Natural killer cell (primary cell): Measurements from ENCODE around the gene DUS2. TPM values are rescaled to one million over a fixed set of nuclear protein-coding genes. Genes with fewer than 3 reads are reported as not detected.
"Not testable (repeated sequence)": the region's sequence is repeated elsewhere in the genome, so short reads cannot be mapped to it uniquely, and the experiment has no call there.

Experiments
- ATAC-seq, 3 donors: fragments of 150-1000 bp in 2 of 3; fragments of 200-7000 bp in 1 of 3; cut with Tn5 transposase; 1 replicate in 1 of 3; 2 replicates in 2 of 3; pipeline ENCODE4 v1.10.0; 2021; ENCODE audit warnings: mild to moderate bottlenecking in 2 of 3, moderate library complexity in 2 of 3
- DNase-seq, 2 donors: peaks; one replicate each; pipeline versions ENCODE4 v3.0.0 to v3.0.0-alpha.2; 2013 to 2021; ENCODE audit warnings: mixed read lengths in 1 of 2
- H3K27ac ChIP-seq: one replicate; pipeline ENCODE4 v1.5.1; 2013; ENCODE audit warnings: mild to moderate bottlenecking, low read length
- H3K27me3 ChIP-seq: one replicate; pipeline ENCODE4 v1.6.1; 2013; ENCODE audit warnings: low read length; ENCODE audit not compliant: control insufficient read depth, insufficient read depth
- H3K36me3 ChIP-seq: one replicate; pipeline ENCODE4 v1.6.1; 2013; ENCODE audit warnings: low read length; ENCODE audit not compliant: control insufficient read depth, insufficient read depth
- H3K4me1 ChIP-seq: one replicate; pipeline ENCODE4 v1.6.1; 2013; ENCODE audit warnings: low read length; ENCODE audit not compliant: control insufficient read depth, insufficient read depth
- H3K4me3 ChIP-seq: one replicate; pipeline ENCODE4 v1.5.1; 2013; ENCODE audit warnings: low read length
- H3K9me3 ChIP-seq: one replicate; pipeline ENCODE4 v1.6.1; 2013; ENCODE audit warnings: low read length; ENCODE audit not compliant: control insufficient read depth, insufficient read depth
- H3K27ac Mint-ChIP-seq, 2 donors: one replicate each; pipeline ENCODE4 v1.8.0; 2022; ENCODE audit warnings: mild to moderate bottlenecking in 2 of 2, mixed read lengths in 2 of 2, moderate library complexity in 1 of 2
- H3K27me3 Mint-ChIP-seq, 2 donors: one replicate each; pipeline ENCODE4 v1.8.0; 2022; ENCODE audit warnings: low read depth in 2 of 2, mixed read lengths in 2 of 2
- H3K36me3 Mint-ChIP-seq: one replicate; pipeline ENCODE4 v1.8.0; 2022; ENCODE audit warnings: mixed read lengths
- H3K4me1 Mint-ChIP-seq, 2 donors: one replicate each; pipeline ENCODE4 v1.8.0; 2022; ENCODE audit warnings: mixed read lengths in 2 of 2
- H3K4me3 Mint-ChIP-seq: one replicate; pipeline ENCODE4 v1.8.0; 2022; ENCODE audit warnings: mild to moderate bottlenecking, moderate library complexity, mixed read lengths
- H3K9me3 Mint-ChIP-seq, 2 donors: one replicate each; pipeline ENCODE4 v1.8.0; 2022; ENCODE audit warnings: mixed read lengths in 2 of 2
- whole genome bisulfite sequencing: methylation state at CpG from one replicate; pipeline ENCODE4 v1.1.7; 2013; ENCODE audit warnings: missing lambda C conversion rate; ENCODE audit not compliant: insufficient coverage; 5-methylcytosine and 5-hydroxymethylcytosine counted together
- intact Hi-C: fragments of 100-400 bp; cut with micrococcal nuclease; formaldehyde crosslinking; loops from one replicate; pipeline ENCODE4 v1.14.2; 2022
- total RNA-seq, 4 donors: library from RNA; stranded (reverse); fragments of 120-200 nt in 1 of 4; gene quantifications; one replicate each; pipeline versions ENCODE4 v1.2.3 to v1.2.4, GENCODE V29; 2013 to 2022
- TF ChIP-seq, protein P1 (sequence below): fragments of 200-600 bp; IDR thresholded peaks from one replicate; pipeline ENCODE4 v1.8.0; 2022; ENCODE audit warnings: antibody characterized with exemption

DUS2 gene
- total RNA-seq, 3 donors from 2014 or later (not counting 1 experiment from before 2014, with no cell fraction given) = 21.6 to 24.2 (median 22.7) TPM

DNA sequence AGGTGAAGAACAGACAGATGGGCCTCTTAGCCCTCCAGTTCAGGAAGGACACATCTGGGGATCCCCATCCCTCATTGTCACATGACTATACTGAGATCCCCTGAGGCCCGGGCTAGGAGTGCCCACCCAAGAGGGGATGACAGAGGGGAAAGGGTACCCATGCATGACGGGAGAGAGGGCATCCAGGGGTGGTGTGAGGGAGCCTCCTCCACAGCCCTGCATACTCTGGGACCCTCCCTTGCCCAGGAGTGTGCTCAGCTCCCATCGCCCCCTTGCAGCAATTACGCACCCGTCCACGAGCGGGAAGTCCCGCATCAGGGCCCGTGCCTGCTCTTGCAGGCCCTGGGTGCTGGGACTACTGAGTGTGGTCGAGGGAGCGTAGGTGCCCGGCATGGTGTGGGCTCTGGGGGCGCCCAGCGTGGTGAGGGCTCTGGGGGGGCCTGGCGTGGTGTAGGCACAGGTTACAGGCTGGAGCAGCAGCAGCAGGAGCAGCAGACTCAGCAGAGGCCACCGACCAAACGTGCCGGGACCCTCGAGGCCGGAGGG lies 30.4 kb upstream of the DUS2 start:
- Histone ChIP-seq H3K4me3 (no peak overlapping the region), H3K36me3 (peaks cover 6% of the 10 kb centered on the region), H3K27ac (peak overlapping the region; percentile 89), H3K4me1 (peaks cover 68% of the 10 kb centered on the region), H3K9me3 (no peaks in the 10 kb centered on the region), H3K27me3 (no peaks in the 10 kb centered on the region)
- whole genome bisulfite sequencing = 76% methylated on average over 20 of the region's 20 CpGs
- DNase-seq (no peak), ATAC-seq (no peak)
- TF ChIP-seq, protein P1, sequence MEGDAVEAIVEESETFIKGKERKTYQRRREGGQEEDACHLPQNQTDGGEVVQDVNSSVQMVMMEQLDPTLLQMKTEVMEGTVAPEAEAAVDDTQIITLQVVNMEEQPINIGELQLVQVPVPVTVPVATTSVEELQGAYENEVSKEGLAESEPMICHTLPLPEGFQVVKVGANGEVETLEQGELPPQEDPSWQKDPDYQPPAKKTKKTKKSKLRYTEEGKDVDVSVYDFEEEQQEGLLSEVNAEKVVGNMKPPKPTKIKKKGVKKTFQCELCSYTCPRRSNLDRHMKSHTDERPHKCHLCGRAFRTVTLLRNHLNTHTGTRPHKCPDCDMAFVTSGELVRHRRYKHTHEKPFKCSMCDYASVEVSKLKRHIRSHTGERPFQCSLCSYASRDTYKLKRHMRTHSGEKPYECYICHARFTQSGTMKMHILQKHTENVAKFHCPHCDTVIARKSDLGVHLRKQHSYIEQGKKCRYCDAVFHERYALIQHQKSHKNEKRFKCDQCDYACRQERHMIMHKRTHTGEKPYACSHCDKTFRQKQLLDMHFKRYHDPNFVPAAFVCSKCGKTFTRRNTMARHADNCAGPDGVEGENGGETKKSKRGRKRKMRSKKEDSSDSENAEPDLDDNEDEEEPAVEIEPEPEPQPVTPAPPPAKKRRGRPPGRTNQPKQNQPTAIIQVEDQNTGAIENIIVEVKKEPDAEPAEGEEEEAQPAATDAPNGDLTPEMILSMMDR = no peak
- H3K27me3 Mint-ChIP-seq = no peaks in the 10 kb centered on the region
- H3K4me1 Mint-ChIP-seq = peaks cover 28 to 53% of the 10 kb centered on the region in 2 donors
- peak overlapping the region; percentile 89 to 95 for H3K27ac Mint-ChIP-seq
- no peaks in the 10 kb centered on the region for H3K9me3 Mint-ChIP-seq
- H3K36me3 Mint-ChIP-seq = no peaks in the 10 kb centered on the region
- intact Hi-C loops = loop anchor here (1.0 kb wide), 3 partner anchors 31 to 237 kb away; partner anchors contain the start of genes DDX28 and DUS2
- peak overlapping the region; percentile 63 for H3K4me3 Mint-ChIP-seq

DNA sequence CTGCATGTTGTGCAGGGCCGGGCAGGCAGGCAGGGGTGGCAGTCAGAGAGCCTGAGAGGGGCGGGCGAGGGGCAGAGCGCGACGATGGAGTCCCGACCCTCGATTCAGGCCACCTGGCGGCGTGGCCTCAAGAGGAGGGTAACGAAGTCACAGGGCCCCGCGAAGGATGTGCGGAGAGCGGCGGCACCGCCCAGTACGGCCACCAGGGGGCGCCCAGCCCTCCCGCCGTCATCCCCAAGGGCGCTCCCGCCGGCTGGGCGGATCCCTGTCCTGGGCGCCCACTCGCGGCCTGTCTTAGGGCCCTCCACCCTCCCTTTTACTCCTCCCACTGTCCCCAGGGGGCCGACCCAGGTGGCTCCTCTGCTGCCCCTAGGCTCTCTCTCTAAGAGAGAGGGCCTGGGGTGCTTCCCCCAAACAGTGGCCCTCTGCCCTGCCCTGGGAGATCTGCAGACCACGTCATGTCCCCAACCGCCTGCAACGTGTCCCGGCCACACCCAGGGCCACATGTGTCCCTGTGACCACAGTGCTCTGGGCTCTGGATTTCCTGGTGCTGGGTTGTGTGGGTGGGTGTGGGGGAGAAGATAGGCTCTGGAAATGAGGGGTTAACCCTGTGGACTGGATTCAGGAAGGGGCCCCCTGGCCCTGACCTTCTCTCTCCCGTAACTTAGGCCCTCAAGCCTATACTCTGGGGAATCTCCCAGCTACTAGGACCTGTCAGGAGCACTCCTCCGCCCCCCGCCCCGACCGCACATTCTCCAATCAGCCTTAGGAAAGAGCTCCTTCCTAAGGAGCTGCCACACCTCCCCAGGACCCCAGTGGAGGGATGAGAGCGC lies 29.7 kb upstream of the DUS2 start:
- peaks cover 24 to 53% of the 10 kb centered on the region in 2 donors for H3K4me1 Mint-ChIP-seq
- WGBS = 4% methylated on average over 39 of the region's 39 CpGs
- DNase-seq (peak; percentile 85 to 91), ATAC-seq (peak; percentile 88 to 95 (median 90))
- H3K27me3 Mint-ChIP-seq = no peaks in the 10 kb centered on the region
- peaks cover 6% of the 10 kb centered on the region for H3K36me3 ChIP-seq
- no peaks in the 10 kb centered on the region for H3K27me3 ChIP-seq
- no peaks in the 10 kb centered on the region for H3K36me3 Mint-ChIP-seq
- H3K9me3 Mint-ChIP-seq = no peaks in the 10 kb centered on the region
- H3K4me1 ChIP-seq = peaks cover 75% of the 10 kb centered on the region
- H3K9me3 ChIP-seq = peaks cover 2% of the 10 kb centered on the region
- peak overlapping the region; percentile 89 for H3K27ac ChIP-seq
- H3K4me3 ChIP-seq = peak overlapping the region; percentile 32
- TF ChIP-seq, protein P1 = peak; percentile 92
- H3K27ac Mint-ChIP-seq = peak overlapping the region; percentile 89 to 95
- H3K4me3 Mint-ChIP-seq = peak overlapping the region; percentile 83
- intact Hi-C loops = loop anchor here (1.0 kb wide), 3 partner anchors 30 to 236 kb away; partner anchors contain the start of genes DDX28 and DUS2

DNA sequence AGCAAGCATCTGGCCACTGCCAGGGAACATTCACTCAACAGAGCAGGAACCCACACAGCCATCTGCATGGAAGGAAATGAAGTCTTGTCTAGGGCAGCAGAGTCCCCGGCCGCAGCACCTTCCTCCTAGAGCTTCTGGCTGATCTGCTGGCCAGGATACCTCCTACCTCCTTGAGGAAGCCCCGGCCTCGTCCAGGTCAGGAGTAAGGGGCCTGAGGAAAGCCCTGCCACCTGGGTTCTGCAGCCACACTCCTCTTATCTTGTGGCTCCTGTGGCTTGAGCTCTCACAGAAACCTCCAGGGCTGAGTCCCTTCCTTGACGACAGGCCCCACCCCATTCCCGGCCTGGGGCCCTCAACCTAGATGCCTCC lies 29.1 kb upstream of the DUS2 start:
- peak; percentile 7 to 17 (median 15) for ATAC-seq
- H3K36me3 Mint-ChIP-seq, intact Hi-C loops, DNase-seq, H3K9me3 Mint-ChIP-seq, H3K27me3 Mint-ChIP-seq, H3K36me3 ChIP-seq, H3K27me3 ChIP-seq, H3K9me3 ChIP-seq: not testable (repeated sequence)
- 8% methylated on average over 4 of the region's 6 CpGs for WGBS
- Mint-ChIP-seq H3K27ac (peak overlapping the region; percentile 89 to 95), H3K4me3 (peak overlapping the region; percentile 83), H3K4me1 (peaks cover 28 to 53% of the 10 kb centered on the region in 2 donors)
- H3K4me1 ChIP-seq = peaks cover 77% of the 10 kb centered on the region
- peak overlapping the region; percentile 32 for H3K4me3 ChIP-seq
- H3K27ac ChIP-seq = peak overlapping the region; percentile 89

DNA sequence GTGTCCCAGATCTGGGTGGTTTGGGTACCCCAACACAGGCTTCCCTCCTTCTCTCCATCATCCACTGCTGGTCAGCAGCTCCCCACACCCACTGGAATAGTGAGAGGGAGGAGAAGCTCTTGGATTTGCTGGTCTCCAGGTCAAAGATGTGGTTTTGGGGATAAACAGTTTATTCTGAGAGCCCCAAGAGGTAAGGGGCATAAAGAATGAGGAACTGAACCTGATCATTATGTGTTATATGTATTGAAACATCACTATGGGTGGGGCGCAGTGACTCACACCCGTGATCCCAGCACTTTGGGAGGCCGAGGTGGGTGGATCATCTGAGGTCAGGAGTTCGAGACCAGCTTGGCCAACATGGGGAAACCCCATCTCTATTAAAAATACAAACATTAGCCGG lies 27.7 kb upstream of the DUS2 start:
- no peaks in the 10 kb centered on the region for H3K27me3 Mint-ChIP-seq
- H3K4me1 Mint-ChIP-seq = peaks cover 36 to 59% of the 10 kb centered on the region in 2 donors
- TF ChIP-seq, protein P1 = no peak
- Histone ChIP-seq H3K36me3 (peaks cover 6% of the 10 kb centered on the region), H3K9me3 (peaks cover 4% of the 10 kb centered on the region), H3K4me1 (peaks cover 77% of the 10 kb centered on the region), H3K4me3 (no peak overlapping the region), H3K27me3 (no peaks in the 10 kb centered on the region), H3K27ac (peak overlapping the region; percentile 89)
- H3K9me3 Mint-ChIP-seq = no peaks in the 10 kb centered on the region
- H3K27ac Mint-ChIP-seq = peak overlapping the region; percentile 89 to 95
- DNase-seq (no peak), ATAC-seq (no peak)
- WGBS = 48% methylated on average over 5 of the region's 5 CpGs
- peak overlapping the region; percentile 37 for H3K4me3 Mint-ChIP-seq
- H3K36me3 Mint-ChIP-seq = no peaks in the 10 kb centered on the region
- intact Hi-C loops = no loop called here
